Activated T-cell treated with anti-CD3 and anti-CD28 coated beads, Interleukin-2, amount 50 U/mL, for 4 hours (primary cell): ENCODE measurements around the gene CDK7. TPM values are rescaled to one million over a fixed set of nuclear protein-coding genes. Genes with fewer than 3 reads are reported as not detected.

Experiments used
- total RNA-seq, 3 donors: library from RNA; stranded (reverse); gene quantifications; one replicate each; pipeline ENCODE4 v1.2.1, GENCODE V29; 2021

CDK7 gene
- total RNA-seq, 3 donors from 2014 or later: 39.9 to 52.4 (median 48.5) TPM

Other genes with a start within 250 kb of the CDK7 start
- 10 to 100 TPM; 49.3 to 55.8 (median 54.9) TPM for gene SLC30A5, start 140.9 kb upstream of the CDK7 start, total RNA-seq
- 10 to 100 TPM; 19.3 to 25.6 (median 20.0) TPM for gene CCNB1, start 67.7 kb upstream of the CDK7 start, total RNA-seq
- gene CENPH, start 45.3 kb upstream of the CDK7 start, total RNA-seq: 10 to 100 TPM; 36.1 to 44.2 (median 41.6) TPM
- gene CCDC125, start 97.9 kb downstream of the CDK7 start, total RNA-seq: 1 to 10 TPM; 6.3 to 7.9 (median 7.2) TPM
- 100 to 1,000 TPM; 126 to 145 (median 135) TPM for gene AK6, start 134.6 kb downstream of the CDK7 start, total RNA-seq
- gene TAF9, start 134.6 kb downstream of the CDK7 start, total RNA-seq: 100 to 1,000 TPM in 1 of 3 donors, 10 to 100 TPM in 2; 78.7 to 111 (median 91.4) TPM
- 10 to 100 TPM; 19.9 to 25.1 (median 24.7) TPM for gene RAD17, start 134.9 kb downstream of the CDK7 start, total RNA-seq
- under 1 TPM; 0.46 to 0.53 (median 0.48) TPM for gene MARVELD2, start 180.2 kb downstream of the CDK7 start, total RNA-seq